Stimulated activated CD8-positive, alpha-beta memory T cell treated with anti-CD3 and anti-CD28 coated beads, Interleukin-4, amount 100 ng/mL, for 48 hours (primary cell): ENCODE results near the gene TTN.
A peak's percentile ranks its signal among the peaks of the same experiment; 100 is the strongest.

Experiments
- DNase-seq: peaks from one replicate; pipeline ENCODE4 v3.0.0-alpha.2; 2020

The TTN gene

DNA sequence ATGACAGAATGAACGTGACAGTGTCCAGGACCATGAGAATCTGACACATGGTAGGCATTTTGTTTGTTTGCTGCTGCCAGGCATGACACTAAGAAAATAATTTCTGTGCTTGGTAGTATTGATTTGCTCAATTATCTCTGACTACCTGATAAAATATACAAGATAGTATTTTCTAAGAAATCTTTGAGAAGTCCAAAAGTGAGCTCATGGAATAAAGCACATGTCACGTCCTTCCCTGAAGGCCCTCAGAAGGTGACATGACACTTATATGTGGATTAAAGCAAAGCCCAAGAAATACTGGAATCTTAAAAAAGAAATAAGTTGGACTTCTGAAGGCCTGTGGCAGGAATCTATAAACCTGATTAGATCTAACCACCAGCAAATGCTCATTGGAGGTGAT is 3.8 kb upstream of the TTN start:
- no peak for DNase-seq

DNA sequence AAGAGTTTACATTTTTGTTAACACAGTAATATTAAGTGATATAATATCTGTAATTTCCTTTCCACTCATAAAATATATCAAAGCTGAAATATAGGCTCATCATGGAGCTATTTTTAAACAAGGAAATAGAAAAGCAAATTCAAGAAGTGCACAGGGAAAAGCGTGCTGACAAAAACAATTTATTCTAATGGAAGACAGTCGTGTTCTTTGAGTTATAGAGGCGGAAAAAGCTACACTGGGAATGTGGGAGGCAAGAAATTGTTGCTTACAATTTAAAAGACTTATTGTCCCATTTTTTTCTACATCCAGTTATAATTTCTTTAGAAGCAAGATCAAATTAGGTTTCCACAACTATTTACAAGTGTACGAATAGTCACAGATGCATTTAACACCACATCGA is 3.2 kb upstream of the TTN start:
- DNase-seq: no peak

DNA sequence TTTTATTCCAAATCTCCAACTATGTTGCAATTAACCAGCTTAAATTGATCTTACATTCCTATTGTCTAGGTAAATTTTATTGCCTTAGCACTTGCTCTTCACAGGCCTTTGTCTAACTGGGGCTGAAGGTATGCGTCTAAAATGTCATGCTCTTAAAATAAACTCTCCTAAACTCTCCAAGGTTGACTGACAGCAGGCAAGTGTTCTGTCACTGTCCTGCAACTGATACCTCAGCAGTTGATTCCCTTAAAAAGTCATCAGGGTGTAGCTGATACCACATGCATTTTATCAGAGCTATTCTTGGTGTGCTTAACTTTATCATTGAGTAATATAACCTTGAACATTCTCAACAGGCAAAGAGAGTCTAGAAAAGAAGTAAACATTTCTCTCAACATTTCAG is 680 bp downstream of the TTN start:
- no peak for DNase-seq

DNA sequence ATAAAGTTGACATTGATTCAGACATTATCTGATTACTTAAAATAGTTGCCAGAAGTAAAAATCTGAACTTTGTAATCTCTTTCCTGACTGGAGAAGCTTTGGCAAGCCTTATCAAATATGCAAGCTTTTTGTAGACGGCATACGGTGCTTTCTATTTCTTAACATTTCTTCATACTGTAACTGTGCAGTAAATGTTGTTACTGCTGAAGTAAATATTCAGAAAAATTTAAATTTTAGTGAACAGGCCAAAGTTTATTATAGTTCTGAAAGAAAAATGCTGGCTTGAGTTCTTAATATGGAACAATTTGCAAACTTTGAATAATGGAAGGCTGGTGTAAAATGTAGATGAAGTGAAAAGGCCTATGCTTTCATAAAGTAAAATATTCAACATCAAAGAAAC is 1.8 kb downstream of the TTN start:
- no peak for DNase-seq

DNA sequence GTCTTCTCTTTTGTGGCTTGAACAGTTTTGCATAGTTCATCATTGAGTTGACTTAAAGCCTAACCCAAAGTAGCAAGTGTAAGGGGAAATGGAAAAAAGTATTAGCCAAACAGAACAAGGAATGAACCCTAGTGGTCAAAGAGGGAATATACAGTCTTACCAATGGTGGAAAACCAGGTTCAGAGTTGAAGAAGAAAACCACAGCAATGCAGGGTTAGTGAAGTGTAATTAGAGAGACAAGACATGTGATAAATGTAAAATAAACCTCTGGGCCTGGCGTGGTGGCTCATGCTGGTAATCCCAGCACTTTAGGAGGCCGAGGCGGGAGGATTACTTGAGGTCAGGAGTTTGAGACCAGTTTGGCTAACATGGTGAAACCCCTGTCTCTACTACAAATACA is 2.4 kb downstream of the TTN start:
- no peak for DNase-seq

DNA sequence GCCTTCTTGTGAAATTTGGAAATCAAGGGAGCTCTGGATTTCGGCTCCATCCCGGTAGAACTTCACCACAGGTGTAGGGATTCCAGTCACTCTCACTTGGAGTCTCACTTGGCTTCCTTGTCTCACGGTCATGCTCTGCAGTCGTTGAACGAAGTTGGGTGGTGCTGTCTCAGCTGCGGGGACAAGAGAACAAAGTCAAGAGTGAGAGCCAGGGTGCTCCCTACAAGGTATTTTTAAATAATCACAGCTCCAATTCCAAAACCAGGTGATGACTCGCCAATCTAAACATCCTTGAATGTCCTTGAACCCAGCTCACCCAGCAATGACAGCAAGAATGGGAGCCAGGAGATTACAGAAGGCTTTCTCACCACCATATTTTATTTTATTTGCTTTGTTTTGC is 6.7 kb downstream of the TTN start:
- no peak for DNase-seq

DNA sequence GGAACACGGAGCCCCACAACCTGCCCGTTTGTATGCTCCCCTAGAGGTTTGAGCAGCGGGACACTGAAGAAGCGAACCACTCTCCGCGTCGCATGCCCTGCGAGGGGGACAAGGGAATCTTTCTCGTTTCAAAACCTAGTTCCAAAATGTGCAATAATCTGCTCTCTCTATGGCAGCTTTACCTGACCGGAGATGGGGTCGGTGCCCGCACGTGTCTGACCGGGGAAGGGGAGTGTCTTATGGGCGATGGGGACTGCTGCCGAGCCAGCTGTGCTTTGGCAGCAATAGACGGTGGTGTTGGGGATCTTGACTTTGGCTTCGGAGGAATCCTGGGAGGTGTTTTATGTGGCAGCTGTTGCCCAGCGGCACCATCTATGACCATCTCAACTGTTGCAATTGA is 7.9 kb downstream of the TTN start:
- no peak for DNase-seq

DNA sequence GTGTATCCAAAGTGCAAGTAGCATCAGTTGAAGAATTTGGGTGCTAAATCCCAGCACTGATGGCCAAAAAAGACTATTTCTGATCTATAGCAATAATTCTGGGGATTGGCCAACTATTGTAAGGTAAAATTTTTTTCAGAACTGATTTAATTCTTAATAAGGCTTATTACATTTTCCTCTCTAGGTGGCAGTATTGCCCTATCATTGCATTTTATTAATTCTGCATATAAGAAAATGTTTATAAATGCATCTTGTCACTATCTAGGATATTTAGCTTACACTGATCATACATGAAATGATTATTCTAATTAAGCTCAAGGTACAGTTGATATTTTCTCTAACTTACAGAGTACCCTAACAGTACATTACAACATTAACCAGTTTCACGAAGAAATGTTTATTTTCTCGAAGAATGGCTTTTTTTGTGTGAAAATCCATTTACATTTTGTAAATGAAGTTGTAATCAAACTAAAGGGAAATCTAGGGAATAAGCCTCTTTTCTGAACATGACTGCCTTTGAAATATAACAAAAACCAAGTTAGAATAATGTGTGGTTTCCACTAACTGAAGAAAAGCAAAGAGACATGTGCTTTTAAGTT is 11.0 kb downstream of the TTN start:
- no peak for DNase-seq

DNA sequence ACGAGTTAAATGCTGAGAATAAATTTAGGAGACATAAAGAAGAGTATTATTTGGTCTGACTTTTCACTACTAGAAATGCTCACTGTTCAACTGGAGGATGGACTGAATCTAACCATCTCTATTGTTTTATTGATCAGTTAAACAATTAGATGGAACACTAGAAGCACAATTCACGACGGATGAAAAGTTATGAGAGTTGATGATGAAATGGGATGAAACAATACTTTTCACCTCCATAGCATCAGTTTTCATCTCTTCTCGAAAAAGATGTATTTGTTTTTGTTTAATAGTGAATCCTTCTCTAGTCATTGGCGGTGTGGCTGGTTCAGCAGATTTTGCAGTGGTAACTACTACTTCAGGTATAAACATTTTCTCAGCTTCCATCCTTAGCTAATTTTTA is 19.3 kb downstream of the TTN start:
- DNase-seq: no peak

DNA sequence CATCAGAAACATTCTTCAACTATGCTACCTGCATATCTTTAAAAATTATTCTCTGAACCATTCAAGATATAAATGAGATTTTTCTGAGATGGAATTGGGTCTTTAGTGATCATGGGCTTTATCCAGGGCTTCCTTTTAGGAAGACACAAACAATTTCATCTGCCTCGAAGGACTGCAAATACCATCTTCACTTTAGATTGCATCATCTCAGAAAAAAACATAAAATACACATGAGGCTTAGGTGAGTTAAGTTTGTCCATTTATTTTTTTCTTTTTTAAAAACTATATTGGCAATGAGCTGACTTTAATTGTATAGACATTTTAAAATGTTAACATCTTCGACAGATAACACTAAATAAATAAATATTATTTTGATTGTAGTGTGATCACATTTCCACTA is 20.1 kb downstream of the TTN start:
- no peak for DNase-seq

DNA sequence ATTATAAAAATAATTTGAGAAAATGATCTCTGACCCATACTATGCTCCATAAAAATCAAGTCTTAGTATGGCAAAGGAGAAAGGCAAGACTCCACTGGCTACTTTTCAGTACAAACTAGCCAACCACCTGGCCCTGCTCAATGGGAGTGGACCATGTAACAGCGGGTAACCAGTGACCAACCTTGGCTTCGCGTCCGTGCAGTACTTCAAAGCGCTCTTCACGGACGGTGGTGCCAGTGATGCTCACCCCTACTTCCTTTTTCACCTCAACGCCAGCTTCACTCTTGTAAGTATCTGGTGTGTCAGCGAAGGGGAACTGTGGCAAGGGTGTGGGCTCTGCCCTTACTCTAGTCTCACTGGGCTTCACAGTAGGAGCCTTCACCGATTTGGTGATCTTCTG is 23.3 kb downstream of the TTN start:
- DNase-seq: no peak

DNA sequence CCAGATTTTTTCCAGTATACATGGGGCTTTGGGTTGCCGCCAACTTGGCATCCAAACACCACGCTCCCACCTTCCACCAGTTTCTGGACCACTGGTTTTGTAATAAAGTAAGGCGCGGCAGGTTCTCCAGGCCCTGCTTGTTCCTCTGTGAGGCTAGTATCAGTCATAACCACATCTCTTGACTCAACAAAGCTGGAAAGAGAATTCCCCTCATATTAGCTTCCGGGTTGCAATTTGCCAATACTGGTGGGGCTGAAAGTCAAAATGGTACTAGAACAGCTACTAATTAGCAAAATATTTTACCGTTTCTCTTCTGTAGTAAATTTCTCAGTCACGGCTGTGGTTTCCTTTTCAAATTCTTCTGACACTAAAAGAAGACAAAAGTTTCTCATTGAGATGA is 25.0 kb downstream of the TTN start:
- no peak for DNase-seq

DNA sequence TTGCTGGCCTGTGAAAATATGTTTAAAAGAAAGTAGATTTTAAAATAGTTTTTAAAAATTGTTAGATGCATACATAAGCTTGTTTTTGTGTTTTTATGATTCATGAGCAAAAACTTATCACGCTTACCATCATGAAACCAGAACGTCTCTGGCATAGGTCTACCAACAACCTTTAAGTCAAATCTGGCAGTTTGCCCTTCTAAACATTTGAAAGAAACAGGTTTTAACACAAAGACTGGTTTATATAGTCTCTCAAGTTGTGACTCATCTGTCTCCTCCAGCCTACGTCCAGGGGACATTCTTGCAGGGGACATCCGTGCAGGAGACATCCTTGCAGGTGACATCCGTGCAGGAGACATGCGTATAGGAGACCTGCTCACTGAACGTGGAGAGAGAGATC is 29.6 kb downstream of the TTN start:
- DNase-seq: no peak

DNA sequence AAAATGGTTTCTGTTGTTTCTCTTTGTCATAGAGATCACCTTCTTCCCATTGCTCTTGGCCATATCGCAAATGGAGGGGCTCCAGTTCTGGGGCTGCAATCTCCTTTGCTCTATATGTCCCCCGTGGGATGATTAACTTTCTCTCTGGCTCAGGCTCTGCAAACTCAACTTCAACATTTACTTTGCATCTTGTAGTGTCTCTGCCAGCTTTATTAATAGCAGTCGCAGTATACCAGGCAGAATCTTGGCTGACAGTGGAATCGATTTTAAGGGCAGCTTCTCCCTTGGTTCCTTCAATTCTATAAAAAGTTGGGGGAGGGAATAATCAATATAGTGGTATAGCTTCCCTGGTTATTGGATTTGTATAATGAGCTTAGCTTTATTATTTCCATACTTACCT is 30.5 kb downstream of the TTN start:
- no peak for DNase-seq

DNA sequence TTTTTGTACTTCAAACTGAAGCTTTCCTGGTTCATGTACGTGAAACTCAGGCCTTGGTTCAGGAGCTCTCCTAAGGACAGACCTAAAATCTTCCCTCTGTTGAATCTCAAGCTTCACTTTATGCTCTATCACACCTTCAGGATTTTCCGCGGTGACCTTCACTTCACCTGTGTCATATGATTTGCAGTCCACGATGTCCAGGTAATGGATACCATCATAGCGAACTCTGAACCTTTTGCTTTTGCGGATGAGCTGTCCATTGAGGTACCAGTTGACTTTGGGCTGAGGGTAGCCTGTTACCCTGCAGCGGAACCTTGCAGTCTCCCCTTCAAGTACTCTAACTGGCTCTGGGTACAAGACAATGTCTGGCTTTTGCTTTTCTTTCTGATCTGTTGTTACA is 31.2 kb downstream of the TTN start:
- no peak for DNase-seq

DNA sequence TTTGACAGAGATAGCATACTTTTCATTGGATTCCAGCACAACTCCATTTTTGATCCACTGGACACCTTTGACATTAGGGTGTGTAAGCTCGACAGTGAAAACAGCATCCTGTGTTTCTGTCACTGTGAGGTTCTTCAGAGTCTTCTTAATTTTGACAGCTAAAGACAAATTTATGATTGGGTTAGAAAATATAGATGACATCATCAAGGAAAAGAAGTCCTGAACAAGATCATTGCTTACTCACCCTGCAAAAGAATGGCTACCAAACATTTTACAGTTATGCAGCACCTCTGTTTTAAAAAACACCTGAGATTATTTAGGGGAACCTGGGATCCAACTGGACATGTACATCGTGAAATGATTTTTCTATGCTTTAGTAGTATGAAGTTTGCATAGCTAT is 36.7 kb downstream of the TTN start:
- no peak for DNase-seq

DNA sequence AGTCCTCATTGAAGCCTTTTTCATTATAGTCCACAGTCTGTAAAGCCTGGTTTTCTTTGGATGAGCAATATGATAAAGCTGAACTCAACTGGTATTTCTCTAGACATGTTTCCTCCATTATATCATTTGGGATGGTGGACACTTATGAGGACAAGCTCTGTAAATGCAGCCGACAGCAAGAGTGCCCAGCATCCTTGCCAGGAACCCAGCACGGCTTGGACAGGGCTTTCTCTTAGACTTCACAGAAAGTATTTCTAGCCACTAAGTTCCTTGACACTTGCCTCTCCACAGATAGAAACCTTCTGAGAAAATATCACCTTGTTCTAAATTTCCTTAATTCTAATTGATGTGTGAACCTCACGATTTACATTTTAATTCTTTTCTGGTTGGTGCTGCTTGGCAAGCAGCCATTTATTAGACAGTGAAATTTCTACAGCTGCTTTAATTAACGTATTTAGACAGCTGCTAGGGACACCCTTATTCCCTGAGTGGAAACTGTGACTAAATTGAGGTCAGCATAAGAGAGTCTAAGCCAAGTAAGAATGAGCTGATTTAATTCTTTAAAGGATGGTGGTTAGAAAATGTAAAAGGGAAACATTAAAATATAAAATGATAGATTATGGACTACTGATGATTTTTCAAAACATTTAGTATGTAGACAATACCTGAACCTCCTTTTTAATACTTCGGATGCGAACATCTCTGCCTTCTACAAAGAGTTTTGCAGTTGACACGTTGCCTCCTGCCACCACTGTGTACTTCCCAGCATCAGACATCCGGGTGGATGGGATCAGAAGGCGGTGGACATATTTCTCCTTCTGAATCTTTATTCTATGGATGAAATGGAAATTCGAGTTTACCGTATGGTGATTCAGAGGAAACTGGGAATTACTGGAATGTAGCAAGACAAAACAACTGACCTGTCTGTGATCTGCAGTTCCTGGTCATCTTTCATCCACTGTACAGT is 39.8 kb downstream of the TTN start:
- DNase-seq: no peak

DNA sequence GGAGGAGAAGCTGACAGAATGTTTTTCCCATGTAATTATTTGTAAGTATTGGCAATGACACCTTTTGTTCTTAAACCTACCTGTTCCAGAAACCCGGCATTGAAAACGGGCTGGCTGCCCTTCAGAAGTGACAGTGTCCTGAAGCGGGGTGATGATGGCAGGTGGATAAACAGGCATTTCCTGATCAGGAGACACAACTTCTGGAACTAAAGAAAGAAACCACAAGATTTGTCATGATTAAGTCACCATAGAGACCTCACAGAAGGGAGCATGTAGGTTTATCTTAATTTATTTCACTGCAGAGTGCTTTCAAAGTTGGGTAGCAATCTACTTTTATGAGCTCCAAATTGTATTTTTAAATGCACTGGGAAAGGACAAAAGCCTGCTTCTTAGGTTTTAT is 43.1 kb downstream of the TTN start:
- DNase-seq: no peak

DNA sequence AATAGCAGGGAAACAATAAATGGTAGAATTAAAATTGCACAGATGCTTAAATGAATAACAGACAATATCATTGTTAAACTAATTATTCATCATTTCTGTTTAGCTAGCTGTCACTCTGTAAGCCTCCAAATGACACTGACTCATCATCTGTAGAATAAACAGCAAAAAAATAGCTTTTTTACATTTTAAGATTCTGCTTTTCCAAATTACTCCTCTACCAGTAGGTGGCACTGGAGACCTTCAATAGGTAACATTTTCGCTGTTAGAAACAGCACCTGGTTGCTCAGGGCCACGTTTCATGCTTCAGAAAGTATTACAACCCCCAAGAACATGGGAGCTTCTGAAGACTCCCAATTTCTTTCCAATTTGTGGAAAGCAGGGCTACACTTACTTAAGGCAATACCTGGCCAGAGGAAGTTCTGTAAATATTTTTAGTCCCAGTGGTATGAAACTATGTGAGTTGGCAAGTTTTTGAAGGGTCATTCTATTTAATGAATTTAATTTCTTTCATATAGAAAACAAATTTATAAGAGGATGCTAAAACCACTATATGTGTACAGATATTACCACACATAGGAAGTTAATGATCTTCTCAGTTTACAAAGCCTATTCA is 45.4 kb downstream of the TTN start:
- peak; percentile 24 for DNase-seq

DNA sequence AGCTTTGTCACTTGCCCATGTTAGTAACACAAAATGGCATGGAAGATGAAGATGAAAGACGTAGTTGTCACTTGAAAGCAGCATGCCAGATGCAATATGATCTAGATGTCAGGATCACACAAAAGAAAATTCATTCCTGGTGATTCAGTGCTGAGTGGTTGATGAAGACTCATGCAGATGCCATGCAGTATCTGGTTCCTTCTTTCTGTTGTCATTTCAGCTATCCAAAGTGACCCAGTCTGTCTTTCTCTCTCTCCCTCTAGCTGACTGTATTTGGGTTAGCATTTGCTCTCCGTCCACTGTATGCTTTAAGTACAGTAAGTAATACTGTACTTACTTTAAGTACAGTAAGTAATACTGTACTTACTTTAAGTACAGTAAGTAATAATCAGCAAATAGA is 50.4 kb downstream of the TTN start:
- no peak for DNase-seq

DNA sequence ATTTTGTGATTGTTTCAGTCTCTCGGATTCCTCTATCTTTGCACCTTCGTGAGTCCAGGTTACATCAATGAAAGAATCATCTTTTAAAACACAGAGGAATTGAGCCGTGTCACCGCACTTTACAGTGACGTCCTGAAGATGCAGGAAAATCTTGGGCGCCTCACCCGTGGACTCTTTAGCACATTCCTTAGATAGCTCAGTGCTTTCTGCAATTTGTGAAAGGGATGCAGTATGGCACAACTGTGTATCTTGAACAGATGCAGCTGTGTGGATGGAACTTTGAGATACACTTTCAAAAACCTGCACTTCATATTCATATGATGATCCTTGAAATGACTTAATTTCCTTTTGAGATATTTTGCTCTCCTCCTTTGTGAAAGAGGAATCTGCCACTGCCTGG is 50.9 kb downstream of the TTN start:
- DNase-seq: no peak

DNA sequence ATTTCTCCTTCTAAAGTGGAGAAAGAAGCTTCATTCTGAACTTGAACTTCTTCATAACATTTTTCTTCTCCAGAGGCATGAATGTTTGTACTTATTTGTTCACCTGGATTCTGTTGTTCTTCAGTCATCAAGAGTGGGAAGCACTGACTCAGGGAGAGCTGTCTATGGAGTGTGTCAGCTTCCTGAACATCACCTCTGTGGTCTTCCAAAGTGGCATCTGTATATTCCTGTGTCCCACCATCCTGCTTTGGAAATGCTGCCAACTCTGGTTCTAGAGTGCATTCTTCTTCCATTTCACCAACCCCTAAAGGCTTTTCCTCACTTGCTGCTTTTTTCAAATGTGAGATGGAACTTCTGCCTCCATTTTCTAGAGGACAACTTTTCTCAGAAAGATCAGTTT is 59.5 kb downstream of the TTN start:
- no peak for DNase-seq

DNA sequence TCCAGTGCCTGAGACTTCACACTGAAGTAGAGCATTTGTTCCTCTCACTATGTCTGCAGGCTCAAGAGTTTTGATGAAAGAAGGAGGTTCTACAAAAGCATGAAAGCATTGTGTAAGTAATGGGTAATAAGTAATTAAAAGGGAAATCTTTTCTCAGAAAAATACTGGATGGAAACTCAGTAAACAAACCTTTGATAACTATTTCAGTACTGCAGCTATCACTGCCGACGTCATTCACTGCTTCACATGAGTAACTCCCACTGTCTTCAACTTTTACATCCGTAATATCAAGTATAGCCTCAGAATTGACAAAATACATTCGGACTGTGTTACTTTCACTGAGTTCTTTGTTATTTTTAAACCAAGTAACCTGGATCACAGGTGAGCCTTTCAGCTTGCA is 72.7 kb downstream of the TTN start:
- DNase-seq: no peak

DNA sequence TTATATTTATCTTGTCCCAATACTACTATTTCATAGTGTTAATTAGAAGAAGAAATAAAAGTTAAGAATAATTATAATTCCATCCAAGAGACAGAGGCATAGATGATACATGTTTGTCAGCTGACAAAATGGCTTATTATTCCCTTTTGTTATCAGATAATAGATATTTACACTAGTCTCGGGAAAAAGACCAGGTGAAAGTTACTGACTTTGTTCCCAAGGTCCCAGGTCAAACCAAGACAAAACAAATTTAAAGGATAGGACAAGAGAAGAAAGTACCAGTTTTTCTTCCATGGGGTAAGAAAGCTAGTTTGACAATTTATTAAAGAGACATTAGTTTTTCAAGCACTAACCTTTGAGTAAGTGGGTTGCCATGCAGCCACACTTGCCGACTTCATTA is 73.2 kb downstream of the TTN start:
- no peak for DNase-seq
